ENCODE results near the gene GPR65. TPM values are rescaled to one million over a fixed set of nuclear protein-coding genes. Genes with fewer than 3 reads are reported as not detected.
A peak's percentile ranks its signal among the peaks of the same experiment; 100 is the strongest.

GPR65 gene
- total and polyA plus RNA-seq, 9 of the 15 experiments (the other 6 are each of a cell fraction or from before 2014, with no cell fraction given) = 0.03 to 0.11 (median 0.04) TPM; not detected in 6

DNA sequence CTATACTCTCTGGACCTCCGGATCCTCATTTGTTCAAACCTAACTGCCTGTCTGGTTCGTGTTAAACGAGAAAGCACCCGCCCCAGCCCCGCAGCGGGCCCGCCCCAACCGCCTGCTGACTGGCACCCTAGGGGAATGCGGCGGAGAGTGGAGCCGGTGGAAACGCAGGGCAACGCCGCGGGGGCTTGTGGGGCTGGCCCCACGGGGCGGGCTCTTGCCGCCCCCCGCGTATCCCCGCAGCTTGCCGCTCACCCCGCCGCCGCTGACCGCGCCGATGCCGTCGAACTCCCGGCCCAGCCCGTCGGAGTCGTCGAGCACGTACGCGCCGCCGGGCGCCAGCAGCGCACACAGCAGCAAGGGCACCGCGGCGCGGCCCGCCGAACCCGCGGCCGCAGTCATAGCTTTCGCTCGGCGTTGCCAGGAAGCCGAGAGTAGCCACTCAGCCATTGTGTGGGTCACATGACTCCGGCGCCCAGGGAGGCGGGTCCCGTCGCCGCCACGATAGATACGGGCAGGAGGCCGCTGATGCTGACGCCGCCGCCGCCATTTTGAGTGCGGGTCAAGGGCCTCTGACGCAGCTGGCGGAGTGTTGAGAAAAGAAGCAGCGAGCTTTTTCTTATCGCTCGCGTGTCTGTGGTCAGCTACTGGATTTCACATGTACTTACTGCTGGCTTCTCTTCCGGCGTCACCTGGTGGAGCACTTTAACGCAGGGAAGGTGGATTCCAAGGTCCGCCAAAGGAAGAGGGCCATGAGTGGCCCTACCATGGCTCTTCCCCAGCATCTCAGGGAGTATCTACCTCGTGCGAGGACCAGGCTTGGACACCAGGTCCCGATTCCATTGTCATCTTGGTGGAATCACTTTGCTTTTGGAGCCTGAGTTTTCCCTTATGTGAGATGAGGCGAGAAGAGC is 12.0 kb upstream of the GPR65 start, which contains the start of gene GALC (continued):
- TF ChIP-seq, protein P1, sequence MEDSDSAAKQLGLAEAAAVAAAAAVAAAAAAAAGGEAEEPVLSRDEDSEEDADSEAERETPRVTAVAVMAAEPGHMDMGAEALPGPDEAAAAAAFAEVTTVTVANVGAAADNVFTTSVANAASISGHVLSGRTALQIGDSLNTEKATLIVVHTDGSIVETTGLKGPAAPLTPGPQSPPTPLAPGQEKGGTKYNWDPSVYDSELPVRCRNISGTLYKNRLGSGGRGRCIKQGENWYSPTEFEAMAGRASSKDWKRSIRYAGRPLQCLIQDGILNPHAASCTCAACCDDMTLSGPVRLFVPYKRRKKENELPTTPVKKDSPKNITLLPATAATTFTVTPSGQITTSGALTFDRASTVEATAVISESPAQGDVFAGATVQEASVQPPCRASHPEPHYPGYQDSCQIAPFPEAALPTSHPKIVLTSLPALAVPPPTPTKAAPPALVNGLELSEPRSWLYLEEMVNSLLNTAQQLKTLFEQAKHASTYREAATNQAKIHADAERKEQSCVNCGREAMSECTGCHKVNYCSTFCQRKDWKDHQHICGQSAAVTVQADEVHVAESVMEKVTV (CRISPR knock-in tag; IDR thresholded peaks at IDR 0.05) = no peak
- TF ChIP-seq, protein P2, sequence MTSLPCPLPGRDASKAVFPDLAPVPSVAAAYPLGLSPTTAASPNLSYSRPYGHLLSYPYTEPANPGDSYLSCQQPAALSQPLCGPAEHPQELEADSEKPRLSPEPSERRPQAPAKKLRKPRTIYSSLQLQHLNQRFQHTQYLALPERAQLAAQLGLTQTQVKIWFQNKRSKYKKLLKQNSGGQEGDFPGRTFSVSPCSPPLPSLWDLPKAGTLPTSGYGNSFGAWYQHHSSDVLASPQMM (CRISPR knock-in tag; IDR thresholded peaks at IDR 0.05) = no peak
- TF ChIP-seq CREBBP (IDR thresholded peaks at IDR 0.05; ENCODE audit: low read depth, low read length) (no peak), ZBTB1 (CRISPR knock-in tag; IDR thresholded peaks at IDR 0.05; ENCODE audit: borderline replicate concordance, low read depth) (no peak; the same call in 1 of the 2 replicates), TOE1 (IDR thresholded peaks at IDR 0.05; ENCODE audit: borderline replicate concordance) (peak; percentile 96), TOE1 (CRISPR knock-in tag; IDR thresholded peaks at IDR 0.05; ENCODE audit: borderline replicate concordance, low read depth) (no peak), GABPB1 (CRISPR knock-in tag; IDR thresholded peaks at IDR 0.05) (peak; percentile 34; the same call in 1 of the 2 replicates), SMARCA4 (IDR thresholded peaks at IDR 0.05) (peak; percentile 33; the same call in 1 of the 2 replicates), SMARCB1 (IDR thresholded peaks at IDR 0.05; ENCODE audit: insufficient read length, low read depth) (no peak), PHB2 (IDR thresholded peaks at IDR 0.05; ENCODE audit: low read depth) (no peak), ELF4 (CRISPR knock-in tag; IDR thresholded peaks at IDR 0.05) (no peak), BRCA1 (IDR thresholded peaks at IDR 0.05) (no peak), BRCA1 (CRISPR knock-in tag; IDR thresholded peaks at IDR 0.05) (no peak), ZNF197 (CRISPR knock-in tag; IDR thresholded peaks at IDR 0.05; ENCODE audit: low read depth) (no peak), TCFL5 (CRISPR knock-in tag; conservative IDR thresholded peaks at IDR 0.05) (no peak)
- TF ChIP-seq, protein P3, sequence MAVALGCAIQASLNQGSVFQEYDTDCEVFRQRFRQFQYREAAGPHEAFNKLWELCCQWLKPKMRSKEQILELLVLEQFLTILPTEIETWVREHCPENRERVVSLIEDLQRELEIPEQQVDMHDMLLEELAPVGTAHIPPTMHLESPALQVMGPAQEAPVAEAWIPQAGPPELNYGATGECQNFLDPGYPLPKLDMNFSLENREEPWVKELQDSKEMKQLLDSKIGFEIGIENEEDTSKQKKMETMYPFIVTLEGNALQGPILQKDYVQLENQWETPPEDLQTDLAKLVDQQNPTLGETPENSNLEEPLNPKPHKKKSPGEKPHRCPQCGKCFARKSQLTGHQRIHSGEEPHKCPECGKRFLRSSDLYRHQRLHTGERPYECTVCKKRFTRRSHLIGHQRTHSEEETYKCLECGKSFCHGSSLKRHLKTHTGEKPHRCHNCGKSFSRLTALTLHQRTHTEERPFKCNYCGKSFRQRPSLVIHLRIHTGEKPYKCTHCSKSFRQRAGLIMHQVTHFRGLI (CRISPR knock-in tag; IDR thresholded peaks at IDR 0.05) = no peak
- TF ChIP-seq, protein P4, sequence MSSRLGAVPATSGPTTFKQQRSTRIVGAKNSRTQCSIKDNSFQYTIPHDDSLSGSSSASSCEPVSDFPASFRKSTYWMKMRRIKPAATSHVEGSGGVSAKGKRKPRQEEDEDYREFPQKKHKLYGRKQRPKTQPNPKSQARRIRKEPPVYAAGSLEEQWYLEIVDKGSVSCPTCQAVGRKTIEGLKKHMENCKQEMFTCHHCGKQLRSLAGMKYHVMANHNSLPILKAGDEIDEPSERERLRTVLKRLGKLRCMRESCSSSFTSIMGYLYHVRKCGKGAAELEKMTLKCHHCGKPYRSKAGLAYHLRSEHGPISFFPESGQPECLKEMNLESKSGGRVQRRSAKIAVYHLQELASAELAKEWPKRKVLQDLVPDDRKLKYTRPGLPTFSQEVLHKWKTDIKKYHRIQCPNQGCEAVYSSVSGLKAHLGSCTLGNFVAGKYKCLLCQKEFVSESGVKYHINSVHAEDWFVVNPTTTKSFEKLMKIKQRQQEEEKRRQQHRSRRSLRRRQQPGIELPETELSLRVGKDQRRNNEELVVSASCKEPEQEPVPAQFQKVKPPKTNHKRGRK (tag; IDR thresholded peaks at IDR 0.05) = no peak
- TF ChIP-seq, protein P5, sequence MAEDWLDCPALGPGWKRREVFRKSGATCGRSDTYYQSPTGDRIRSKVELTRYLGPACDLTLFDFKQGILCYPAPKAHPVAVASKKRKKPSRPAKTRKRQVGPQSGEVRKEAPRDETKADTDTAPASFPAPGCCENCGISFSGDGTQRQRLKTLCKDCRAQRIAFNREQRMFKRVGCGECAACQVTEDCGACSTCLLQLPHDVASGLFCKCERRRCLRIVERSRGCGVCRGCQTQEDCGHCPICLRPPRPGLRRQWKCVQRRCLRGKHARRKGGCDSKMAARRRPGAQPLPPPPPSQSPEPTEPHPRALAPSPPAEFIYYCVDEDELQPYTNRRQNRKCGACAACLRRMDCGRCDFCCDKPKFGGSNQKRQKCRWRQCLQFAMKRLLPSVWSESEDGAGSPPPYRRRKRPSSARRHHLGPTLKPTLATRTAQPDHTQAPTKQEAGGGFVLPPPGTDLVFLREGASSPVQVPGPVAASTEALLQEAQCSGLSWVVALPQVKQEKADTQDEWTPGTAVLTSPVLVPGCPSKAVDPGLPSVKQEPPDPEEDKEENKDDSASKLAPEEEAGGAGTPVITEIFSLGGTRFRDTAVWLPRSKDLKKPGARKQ (CRISPR knock-in tag; IDR thresholded peaks at IDR 0.05) = no peak
- TF ChIP-seq, protein P6, sequence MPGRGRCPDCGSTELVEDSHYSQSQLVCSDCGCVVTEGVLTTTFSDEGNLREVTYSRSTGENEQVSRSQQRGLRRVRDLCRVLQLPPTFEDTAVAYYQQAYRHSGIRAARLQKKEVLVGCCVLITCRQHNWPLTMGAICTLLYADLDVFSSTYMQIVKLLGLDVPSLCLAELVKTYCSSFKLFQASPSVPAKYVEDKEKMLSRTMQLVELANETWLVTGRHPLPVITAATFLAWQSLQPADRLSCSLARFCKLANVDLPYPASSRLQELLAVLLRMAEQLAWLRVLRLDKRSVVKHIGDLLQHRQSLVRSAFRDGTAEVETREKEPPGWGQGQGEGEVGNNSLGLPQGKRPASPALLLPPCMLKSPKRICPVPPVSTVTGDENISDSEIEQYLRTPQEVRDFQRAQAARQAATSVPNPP (IDR thresholded peaks at IDR 0.05; ENCODE audit: borderline replicate concordance, insufficient read depth, insufficient read length) = no peak

Data from K562 (cell line).